RWPE1 (cell line): ENCODE data around the gene SPATA33.
A peak's percentile ranks its signal among the peaks of the same experiment; 100 is the strongest.
"Not testable (repeated sequence)": the region's sequence is repeated elsewhere in the genome, so short reads cannot be mapped to it uniquely, and the experiment has no call there.

Experiments
- CTCF ChIA-PET: fragments of 350-600 bp; sonication (Branson Sonifier 250); formaldehyde crosslinking; extraction: SDS; loops from one replicate; lab custom pipeline; 2021; lab: Yijun Ruan, JAX
- POLR2A ChIA-PET: fragments of 400-600 bp; formaldehyde crosslinking; extraction: SDS; loops from one replicate; lab custom pipeline; 2020; ENCODE audit warnings: antibody characterized with exemption; ENCODE audit not compliant: low non-redundant PET; lab: Yijun Ruan, JAX
- DNase-seq: peaks from one replicate; pipeline ENCODE4 v3.0.0; 2012; ENCODE audit warnings: low spot score
- H3K27ac ChIP-seq: fragments of 450-650 bp; 2 replicates; pipeline ENCODE4 v1.5.1; 2017
- TF ChIP-seq, protein P1 (sequence below): fragments of 450-650 bp; conservative IDR thresholded peaks from 2 replicates; pipeline ENCODE4 v1.5.1; 2017; ENCODE audit warnings: low read depth, mild to moderate bottlenecking

The SPATA33 gene

GRCh38 chr16:89691231-89691985 lies 33.8 kb downstream of the SPATA33 start:
- TF ChIP-seq, protein P1, sequence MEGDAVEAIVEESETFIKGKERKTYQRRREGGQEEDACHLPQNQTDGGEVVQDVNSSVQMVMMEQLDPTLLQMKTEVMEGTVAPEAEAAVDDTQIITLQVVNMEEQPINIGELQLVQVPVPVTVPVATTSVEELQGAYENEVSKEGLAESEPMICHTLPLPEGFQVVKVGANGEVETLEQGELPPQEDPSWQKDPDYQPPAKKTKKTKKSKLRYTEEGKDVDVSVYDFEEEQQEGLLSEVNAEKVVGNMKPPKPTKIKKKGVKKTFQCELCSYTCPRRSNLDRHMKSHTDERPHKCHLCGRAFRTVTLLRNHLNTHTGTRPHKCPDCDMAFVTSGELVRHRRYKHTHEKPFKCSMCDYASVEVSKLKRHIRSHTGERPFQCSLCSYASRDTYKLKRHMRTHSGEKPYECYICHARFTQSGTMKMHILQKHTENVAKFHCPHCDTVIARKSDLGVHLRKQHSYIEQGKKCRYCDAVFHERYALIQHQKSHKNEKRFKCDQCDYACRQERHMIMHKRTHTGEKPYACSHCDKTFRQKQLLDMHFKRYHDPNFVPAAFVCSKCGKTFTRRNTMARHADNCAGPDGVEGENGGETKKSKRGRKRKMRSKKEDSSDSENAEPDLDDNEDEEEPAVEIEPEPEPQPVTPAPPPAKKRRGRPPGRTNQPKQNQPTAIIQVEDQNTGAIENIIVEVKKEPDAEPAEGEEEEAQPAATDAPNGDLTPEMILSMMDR: no peak

GRCh38 chr16:89691986-89692569 lies 34.4 kb downstream of the SPATA33 start:
- no peak for DNase-seq
- no peak overlapping the region for H3K27ac ChIP-seq
- POLR2A ChIA-PET: no interaction called here
- TF ChIP-seq, protein P1: no peak
- CTCF ChIA-PET: interaction anchor here (0.7 kb wide), 1 partner anchor 8 kb away, joined by 4 read pairs; no protein-coding TSS in a partner anchor

More at GRCh38 chr16:89691231-89691985, 33.8 kb downstream of the SPATA33 start:
- H3K27ac ChIP-seq: no peak overlapping the region
- POLR2A ChIA-PET: no interaction called here
- DNase-seq: no peak
- CTCF ChIA-PET: interaction anchor here (0.7 kb wide), 1 partner anchor 8 kb away, joined by 4 read pairs; no protein-coding TSS in a partner anchor

DNA sequence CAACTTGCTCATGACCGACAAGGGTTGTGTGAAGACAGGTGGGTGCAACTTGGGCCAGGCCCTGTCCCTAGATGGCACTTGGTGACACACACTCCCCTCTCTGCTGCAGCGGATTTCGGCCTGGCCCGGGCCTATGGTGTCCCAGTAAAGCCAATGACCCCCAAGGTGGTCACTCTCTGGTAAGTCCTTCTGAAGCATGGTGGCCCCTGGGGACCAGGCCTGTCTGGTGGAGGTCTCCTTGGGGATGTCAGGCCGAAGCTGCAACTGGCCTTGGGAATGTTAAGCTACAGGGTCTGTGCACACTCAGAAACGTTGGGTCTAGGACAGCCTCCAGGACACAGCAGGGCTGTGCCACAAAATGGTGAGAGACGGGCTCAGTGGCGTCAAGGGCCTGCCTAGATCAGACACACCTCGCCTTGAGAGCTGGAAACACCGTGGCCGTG lies 35.7 kb downstream of the SPATA33 start:
- no peak for DNase-seq
- ChIA-PET CTCF (no interaction called here), POLR2A (no interaction called here)
- peak overlapping the region; percentile 56 for H3K27ac ChIP-seq
- TF ChIP-seq, protein P1: no peak

GRCh38 chr16:89693931-89694783 lies 36.5 kb downstream of the SPATA33 start:
- POLR2A ChIA-PET: interaction anchor here (1.3 kb wide), 1 partner anchor 8 kb away, joined by 4 read pairs; the partner anchor contains the start of gene CDK10
- TF ChIP-seq, protein P1: no peak
- no peak for DNase-seq
- H3K27ac ChIP-seq: peak overlapping the region; percentile 56
- CTCF ChIA-PET: interaction anchor here (0.6 kb wide), 1 partner anchor 23 kb away, joined by 3 read pairs; no protein-coding TSS in a partner anchor

- DNase-seq: not testable (repeated sequence)
- H3K27ac ChIP-seq: peak overlapping the region; percentile 56
- ChIA-PET POLR2A (interaction anchor here (1.3 kb wide), 1 partner anchor 8 kb away, joined by 4 read pairs; the partner anchor contains the start of gene CDK10), CTCF (interaction anchor here (0.6 kb wide), 1 partner anchor 23 kb away, joined by 3 read pairs; no protein-coding TSS in a partner anchor)
Measured at GRCh38 chr16:89694784-89695085, 37.1 kb downstream of the SPATA33 start.

DNA sequence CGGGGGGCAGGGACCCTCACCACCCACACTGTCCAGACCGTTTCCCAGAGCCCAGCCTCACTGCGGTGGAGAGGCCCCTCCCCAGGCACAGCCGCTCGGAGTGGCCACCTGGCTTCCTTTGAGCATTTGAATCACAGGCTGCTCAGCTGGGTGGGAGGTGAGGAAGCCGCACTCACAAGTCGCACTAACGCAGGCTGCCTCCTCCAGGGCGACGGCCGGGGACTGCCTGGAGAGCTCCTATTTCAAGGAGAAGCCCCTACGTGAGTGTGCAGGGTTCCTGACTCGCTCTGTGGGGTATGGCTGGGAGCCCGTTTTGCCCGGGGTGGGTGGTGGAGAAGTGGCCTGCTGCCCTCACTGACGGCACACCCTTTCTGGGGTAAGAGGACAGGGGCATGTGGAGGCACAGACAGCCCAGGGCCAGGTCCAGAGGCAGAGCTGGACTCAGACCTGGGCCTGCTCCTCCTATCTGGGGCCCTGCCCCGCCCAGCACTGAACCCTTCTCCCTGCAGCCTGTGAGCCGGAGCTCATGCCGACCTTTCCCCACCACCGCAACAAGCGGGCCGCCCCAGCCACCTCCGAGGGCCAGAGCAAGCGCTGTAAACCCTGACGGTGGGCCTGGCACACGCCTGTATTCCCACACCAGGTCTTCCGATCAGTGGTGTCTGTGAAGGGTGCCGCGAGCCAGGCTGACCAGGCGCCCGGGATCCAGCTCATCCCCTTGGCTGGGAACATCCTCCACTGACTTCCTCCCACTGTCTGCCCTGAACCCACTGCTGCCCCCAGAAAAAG lies 37.6 kb downstream of the SPATA33 start:
- peak overlapping the region; percentile 56 for H3K27ac ChIP-seq
- no peak for DNase-seq
- ChIA-PET POLR2A (interaction anchor here (1.3 to 1.4 kb wide), 2 partner anchors 9 kb away, joined by 3 to 4 read pairs; partner anchors contain the start of gene CDK10), CTCF (no interaction called here)
- TF ChIP-seq, protein P1: no peak
